T-helper 2 cell treated with Interferon-gamma antibody and Interleukin-4, amounts not matched to agents 100 ng/mL and 5 ng/mL, for 36 hours (primary cell): Measurements from ENCODE around the gene NCLN. TPM values are rescaled to one million over a fixed set of nuclear protein-coding genes. Genes with fewer than 3 reads are reported as not detected.

Experiments
- intact Hi-C: fragments of 100-400 bp; cut with micrococcal nuclease; formaldehyde crosslinking; loops from one replicate; pipeline ENCODE4 v1.15.1; 2023
- total RNA-seq: library from RNA; stranded (reverse); gene quantifications from 2 replicates; pipeline ENCODE4 v1.2.3, GENCODE V29; 2022

The NCLN gene, protein sequence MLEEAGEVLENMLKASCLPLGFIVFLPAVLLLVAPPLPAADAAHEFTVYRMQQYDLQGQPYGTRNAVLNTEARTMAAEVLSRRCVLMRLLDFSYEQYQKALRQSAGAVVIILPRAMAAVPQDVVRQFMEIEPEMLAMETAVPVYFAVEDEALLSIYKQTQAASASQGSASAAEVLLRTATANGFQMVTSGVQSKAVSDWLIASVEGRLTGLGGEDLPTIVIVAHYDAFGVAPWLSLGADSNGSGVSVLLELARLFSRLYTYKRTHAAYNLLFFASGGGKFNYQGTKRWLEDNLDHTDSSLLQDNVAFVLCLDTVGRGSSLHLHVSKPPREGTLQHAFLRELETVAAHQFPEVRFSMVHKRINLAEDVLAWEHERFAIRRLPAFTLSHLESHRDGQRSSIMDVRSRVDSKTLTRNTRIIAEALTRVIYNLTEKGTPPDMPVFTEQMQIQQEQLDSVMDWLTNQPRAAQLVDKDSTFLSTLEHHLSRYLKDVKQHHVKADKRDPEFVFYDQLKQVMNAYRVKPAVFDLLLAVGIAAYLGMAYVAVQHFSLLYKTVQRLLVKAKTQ
- 57.0 and 61.0 TPM in 2 replicates for total RNA-seq

DNA sequence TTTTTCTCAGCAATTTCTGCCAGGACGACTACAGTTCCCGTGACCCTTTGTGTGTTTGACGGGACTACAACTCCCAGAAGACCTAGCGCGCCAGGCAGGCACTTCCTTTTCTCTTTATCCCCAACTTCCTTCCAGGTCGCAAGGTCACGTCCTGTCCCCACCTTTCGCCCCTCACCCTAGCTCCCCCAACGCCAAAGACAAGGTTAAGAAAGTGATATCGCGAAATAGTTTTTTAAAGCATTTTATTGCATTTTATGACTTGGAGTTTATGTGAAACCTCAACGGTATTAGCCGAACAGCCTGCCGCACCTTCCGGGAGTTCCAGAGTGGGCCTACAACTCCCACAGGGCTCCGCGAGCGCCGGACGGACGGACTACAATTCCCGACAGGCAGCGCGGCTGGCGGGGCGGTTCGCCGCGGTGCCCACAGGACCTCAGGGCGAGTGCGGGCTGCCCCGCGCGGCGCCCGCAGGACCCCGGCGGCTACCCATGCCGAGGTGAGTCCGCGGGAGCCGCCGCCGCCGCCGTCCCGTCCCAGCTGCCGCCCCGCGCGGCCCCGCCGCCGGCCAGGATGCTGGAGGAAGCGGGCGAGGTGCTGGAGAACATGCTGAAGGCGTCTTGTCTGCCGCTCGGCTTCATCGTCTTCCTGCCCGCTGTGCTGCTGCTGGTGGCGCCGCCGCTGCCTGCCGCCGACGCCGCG is at the start of gene NCLN:
NCLN (plus strand) TSS at position 470 of the 699 bp plus-strand sequence; CDS start at position 571, 101 bp downstream.
- intact Hi-C loops: loop anchor here (1.0 to 5.0 kb wide), 5 partner anchors 125 to 403 kb away; partner anchors contain the start of gene SGTA

DNA sequence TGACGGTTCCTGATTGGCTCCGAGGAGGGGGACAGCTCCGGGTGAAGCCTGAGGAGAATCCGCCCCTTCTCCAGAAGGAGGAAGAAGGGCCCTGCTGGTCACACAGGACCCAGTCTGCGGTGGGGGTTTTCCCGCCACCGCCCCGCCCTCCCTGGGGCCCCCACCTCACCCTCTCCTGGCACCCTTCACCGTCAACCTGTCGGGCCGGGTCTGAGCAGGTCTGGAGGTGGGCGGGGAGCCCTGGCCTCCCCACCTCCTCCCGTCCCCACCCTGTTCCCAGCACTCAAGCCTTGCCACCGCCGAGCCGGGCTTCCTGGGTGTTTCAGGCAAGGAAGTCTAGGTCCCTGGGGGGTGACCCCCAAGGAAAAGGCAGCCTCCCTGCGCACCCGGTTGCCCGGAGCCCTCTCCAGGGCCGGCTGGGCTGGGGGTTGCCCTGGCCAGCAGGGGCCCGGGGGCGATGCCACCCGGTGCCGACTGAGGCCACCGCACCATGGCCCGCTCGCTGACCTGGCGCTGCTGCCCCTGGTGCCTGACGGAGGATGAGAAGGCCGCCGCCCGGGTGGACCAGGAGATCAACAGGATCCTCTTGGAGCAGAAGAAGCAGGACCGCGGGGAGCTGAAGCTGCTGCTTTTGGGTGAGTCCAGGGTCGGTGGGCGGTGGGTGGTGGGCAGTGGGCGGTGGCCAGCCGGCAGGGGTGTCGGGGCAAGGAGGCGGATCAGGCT is 49.6 kb upstream of the NCLN start, which contains the start of gene GNA15:
GNA15 (plus strand) TSS at position 73 of the 723 bp plus-strand sequence; CDS start at position 491, 418 bp downstream.
- intact Hi-C loops: loop anchor here (5.0 kb wide), 1 partner anchor 41 kb away; the partner anchor contains the start of gene S1PR4

DNA sequence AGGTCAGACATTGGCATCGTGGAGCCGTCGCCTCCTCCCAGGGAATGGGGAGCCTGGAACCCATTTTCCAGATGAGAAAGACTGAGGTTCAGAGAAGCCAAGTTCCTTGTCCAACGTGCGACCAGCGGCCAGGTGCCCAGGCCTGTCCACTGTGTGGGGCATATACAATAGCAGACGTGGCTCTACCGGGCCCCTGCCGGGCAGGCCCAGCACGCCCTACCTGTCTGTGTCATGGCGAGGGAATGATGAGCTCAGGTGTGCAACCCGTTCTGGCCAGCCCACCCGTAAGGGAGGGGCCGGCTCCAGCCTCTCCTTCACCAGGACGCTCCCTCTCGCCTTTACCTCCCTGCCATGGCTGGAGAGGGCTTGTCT is 49.1 kb upstream of the NCLN start:
- intact Hi-C loops: loop anchor here (5.0 kb wide), 1 partner anchor 41 kb away; the partner anchor contains the start of gene S1PR4

DNA sequence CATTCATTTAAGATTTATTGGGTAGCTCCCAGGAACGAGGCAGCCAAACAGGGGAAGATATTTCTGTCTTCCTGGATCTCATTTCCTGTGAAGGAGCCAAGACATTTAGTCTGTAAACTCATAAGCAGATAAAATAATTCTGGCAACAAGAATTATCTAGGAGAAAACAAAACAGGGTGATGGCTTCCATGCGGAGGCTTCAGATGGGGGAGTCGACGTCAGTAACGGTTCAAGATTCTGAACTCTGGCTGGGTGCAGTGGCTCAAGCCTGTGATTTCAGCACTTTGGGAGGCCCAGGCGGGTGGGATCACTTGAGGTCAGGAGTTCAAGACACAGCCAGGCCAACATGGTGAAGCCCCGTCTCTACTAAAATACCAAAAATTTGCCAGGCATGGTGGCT is 48.6 kb upstream of the NCLN start:
- intact Hi-C loops: loop anchor here (5.0 kb wide), 1 partner anchor 40 kb away; the partner anchor contains the start of gene S1PR4

DNA sequence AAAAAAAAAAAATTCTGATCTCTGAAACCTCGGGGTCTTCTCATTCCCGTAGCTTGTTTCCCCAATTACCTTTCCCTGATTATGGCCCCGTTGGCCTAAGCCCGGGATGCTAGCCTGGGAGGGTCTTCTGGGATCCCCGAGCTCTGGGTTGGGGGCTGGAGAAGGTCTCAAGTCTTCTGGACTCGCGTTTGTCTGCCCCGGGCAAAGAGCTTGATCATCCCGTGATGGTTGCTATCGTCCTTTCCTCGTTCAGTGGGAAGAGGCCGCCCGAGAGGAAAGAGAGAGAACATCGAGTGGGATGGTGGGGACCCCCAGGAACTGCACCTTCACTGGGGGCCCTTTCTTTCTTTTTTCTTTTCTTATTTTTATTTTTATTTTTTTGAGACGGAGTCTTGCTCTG is 47.5 kb upstream of the NCLN start:
- intact Hi-C loops: loop anchor here (5.0 kb wide), 1 partner anchor 39 kb away; the partner anchor contains the start of gene S1PR4

DNA sequence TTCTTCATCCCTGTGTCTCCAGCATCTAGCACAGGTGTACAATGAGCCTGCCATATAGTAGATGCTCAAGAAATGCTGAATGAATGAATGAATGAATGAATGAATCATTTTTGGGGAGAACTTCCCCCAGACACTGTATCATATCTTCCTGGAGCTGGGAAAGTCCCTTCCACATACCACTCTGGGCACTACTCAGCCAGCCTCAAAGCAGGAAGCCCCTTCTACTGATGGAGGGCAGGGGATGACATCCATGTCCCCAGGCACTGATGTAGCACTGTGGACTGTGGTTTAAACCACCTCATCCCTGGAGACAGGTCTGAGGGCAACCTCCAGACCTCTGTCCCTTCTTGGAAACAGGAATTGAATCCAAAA is 45.1 kb upstream of the NCLN start:
- intact Hi-C loops: no loop called here

DNA sequence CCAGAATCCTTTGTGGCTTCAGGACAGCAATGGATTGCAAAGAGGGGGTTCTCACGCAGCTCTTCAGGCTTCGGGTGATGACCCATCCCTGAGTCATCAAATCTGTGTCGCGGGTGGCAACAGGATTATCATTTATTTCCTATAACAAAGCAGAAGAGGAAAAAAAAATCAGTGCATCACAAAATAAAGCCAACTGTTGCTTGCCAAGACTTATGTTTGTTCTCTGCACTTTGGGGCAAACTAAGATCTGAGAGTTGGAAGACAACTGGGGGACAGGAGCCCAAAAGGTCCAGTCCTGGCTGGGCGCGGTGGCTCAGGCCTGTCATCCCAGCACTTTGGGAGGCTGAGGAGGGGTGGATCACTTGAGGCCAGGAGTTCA is 43.4 kb upstream of the NCLN start:
- intact Hi-C loops: no loop called here

DNA sequence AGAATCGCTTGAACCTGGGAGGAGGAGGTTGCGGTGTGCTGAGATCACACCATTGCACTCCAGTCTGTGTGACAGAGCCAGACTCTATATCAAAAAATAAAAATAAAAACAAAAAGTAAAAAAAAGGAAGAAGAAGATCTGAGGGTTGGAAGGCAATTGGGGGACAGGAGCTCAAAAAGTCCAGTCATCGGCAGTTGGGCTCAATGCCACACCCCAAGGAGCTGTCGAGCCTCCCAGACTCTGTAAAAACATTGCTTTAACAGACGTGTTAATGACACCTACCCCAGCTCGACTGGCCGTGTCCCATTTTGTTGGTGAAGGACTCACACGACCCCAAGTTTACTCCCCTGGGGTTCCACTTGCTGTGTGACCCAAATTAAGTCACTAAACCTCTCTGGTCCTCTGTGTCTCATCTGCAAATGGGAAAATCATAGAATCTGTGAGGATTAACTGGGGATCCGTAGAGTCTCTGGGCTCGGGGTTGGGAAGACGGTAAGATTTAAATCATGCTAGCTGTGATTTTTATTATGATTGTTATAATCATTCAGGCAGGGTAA is 42.9 kb upstream of the NCLN start:
- intact Hi-C loops: no loop called here

DNA sequence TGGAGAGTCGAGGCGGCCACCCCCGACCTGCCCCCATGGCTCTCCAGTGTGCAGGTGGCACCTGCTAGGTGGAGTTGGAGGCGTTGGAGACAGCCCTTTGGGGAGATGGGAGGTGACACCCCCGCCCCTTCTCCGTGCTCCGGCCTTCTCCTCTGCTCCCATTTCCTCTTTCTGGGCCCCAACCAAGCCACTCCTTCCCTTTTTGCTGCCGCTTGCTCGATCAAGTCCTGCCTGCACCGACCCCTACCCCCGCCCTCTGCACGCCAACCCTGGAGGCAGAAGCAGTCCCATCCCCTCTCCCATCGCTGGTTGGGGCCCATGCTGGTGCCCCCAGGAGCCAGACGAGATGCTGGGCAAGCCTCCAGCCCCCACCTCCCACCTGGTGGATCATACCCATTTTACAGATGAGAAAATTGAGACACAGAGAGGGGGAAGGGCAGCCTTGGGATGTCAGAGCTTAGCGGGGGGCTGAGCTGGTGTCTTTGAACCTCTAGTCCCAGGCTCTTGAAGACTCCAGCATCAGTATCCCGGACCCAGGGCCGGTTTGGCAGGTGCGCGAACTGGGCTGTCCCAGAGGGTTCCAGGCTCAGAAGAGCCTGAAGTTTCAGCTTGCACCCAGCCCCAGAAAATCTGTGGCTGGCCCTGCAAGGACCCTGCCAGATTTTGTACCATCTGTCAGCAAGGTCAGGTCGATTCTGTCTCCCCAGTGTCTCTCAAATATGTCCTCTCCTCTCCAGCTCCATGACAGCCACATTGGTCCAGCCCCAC is 39.6 kb upstream of the NCLN start:
- intact Hi-C loops: no loop called here

DNA sequence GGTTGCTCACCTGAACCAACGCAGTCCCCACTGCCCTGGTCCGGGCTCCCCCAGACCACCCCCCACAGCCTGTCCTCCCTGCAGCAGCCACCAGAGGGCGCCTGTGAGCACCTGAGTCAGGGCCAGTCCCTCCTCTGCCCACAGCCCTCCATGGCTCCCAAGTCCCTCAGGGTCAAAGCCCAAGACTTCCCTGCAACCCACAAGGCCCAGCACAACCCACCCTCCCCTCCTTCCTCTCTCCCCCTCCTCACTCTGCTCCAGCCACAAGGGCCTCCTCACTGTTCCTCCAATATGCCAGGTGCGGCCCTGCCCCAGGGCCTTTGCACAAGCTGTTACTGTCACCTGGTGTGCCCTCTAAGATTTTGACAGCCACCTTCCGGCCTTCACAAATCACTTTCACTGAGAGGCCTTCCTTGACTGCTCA is 39.0 kb upstream of the NCLN start:
- intact Hi-C loops: no loop called here

DNA sequence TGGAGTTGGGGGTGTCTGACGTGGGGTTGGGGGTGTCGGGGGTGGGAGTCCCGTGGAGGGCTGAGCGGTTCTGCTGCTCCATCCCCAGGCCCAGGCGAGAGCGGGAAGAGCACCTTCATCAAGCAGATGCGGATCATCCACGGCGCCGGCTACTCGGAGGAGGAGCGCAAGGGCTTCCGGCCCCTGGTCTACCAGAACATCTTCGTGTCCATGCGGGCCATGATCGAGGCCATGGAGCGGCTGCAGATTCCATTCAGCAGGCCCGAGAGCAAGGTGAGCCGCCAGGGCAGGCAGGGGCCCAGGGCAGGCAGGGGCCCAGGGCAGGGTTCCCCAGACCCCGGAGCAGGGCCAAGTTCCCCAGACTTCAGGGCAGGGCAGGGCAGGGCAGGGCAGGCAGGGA is 37.2 kb upstream of the NCLN start:
- intact Hi-C loops: no loop called here

DNA sequence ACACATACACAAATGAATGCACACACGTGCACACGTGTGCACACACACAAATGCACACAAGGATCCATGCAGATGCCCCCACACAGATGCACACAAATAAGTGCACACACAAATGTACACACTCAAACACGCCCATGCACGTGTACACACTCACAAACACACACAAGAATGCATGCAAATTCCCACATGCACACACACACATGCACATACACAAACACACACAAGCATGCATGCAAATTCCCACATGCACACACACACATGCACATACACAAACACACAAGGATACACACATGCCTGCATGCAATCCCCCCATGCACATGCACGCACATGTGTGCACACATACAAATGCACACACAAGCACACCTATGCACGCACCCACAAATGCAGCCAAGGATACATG is 36.6 kb upstream of the NCLN start:
- intact Hi-C loops: no loop called here

DNA sequence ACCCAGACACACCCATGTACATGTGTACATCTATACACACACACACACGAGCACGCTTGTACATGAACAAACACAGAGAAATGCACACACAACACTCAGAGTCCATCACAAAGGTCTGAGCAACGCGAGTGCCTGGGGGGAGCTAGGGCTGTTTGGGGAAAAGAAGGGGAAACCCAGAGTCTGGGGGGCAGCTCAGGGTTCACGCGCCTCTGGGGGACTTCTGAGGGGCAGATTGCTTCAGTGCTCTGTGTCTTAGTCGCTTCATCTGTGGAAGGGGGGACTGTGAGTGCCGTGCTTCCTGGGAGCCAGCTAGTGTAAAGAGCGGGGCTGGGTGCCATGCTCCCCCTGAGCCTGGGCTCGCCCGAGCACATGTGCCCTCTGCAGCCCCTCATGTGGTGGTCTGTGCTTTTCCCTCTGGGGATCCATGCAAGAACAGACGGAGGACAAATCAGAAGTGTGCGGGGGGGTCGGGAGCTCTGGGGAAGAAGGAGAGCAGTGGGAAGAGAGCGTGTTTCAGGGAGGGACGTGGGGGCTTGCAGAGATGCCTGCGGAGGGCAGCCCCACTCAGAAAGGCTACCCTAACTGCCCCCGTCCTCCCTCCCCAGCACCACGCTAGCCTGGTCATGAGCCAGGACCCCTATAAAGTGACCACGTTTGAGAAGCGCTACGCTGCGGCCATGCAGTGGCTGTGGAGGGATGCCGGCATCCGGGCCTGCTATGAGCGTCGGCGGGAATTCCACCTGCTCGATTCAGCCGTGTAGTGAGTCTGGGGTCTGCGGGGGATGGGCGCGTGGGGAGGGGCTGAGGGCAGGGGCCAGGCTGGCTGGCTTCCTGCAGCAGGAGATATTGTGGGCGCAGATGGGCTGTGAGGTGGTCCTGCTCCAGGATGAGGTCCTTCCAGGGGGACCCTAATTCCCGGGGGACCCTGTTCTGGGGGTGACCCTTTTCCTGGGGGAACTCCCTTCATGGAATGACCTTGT is 35.9 kb upstream of the NCLN start:
- intact Hi-C loops: no loop called here

DNA sequence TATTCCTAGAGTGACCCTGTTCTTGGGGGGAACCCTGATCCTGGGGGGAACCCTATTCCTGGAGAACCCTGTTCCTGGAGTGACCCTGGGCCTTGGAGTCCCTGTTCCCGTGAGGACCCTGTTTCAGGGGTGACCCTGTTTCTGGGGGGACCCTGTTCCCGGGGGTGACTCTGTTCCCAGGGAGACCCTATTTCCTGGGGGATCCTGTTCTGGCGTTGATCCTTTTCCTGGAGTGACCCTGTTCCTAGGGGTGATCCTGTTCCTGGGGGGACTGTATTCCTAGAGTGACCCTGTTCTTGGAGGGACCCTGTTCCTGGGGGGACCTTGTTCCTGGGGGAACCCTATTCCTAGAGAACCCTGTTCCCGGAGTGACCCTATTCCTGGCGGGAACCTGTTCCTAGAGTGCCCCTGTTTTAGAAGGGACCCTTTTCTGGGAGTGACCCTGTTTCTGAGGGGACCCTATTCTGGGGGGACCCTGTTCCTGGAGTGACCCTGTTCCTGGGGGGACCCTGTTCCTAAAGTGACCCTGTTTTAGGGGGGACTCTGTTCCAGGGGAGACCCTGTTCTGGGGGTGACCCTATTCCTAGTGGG is 34.9 kb upstream of the NCLN start:
- intact Hi-C loops: no loop called here

DNA sequence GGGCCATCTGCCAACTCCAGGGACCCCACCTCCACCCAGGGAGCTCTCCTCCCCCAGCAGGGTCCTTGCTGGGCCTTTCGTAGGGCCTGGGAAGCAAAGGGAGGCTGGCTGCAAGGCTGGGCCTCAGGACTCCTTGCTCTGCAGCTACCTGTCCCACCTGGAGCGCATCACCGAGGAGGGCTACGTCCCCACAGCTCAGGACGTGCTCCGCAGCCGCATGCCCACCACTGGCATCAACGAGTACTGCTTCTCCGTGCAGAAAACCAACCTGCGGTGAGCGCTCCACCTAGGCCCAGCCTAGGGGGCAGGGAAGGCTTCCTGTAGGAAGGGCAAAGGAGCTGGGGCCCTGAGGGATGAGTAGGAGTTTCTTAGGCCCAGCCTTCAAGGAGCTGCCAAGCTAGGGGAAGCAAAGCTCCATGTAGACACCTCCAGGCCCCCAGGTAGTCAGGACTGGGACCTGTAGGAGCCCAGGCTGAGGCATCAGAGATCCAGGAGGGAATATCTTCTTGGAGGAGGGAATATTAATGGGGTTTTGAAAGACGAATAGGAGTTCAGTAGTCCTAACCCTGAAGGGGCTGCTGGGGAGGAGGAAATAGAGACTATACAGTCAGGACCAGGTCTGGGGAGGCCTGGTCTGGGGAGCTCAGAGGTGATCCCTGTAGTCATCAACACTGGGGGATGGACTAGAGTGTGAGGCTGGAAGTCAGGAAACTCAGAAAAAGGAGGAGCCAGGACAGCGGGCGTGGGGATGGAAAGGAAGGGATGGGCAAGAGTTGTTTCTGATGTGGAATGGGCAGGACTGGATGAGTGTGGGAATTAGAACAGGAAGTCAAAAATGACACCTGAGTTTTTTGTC is 33.9 kb upstream of the NCLN start:
- intact Hi-C loops: no loop called here

DNA sequence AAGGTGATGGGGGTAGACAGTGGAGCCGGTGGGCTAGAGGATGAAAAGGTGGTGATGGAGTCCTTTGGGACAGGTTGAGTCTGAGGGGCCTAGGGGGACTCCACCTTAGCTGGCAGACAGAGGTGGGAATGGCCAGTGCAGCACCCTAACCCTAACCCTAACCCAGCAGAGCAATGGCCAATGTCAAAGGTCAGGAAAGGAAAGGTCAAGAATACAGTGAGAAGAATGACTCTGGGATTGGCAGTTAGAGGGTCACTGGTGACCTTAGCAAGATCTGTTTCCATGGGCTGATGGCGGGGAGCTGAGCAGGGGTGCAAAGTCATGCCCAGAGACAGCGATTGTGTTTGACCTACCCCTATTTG is 33.3 kb upstream of the NCLN start:
- intact Hi-C loops: no loop called here
